HFFc6 (cell line): ENCODE measurements around the gene RAD51B. TPM values are rescaled to one million over a fixed set of nuclear protein-coding genes. Genes with fewer than 3 reads are reported as not detected.

Experiments
- DNase-seq: peaks from one replicate; pipeline ENCODE4 v3.0.0-alpha.2; 2018
- H3K27ac Mint-ChIP-seq: 2 replicates; pipeline ENCODE4 v1.8.0; 2020; ENCODE audit warnings: mild to moderate bottlenecking, mixed read lengths
- H3K27me3 Mint-ChIP-seq: 2 replicates; pipeline ENCODE4 v1.8.0; 2021; ENCODE audit warnings: mild to moderate bottlenecking, moderate library complexity, mixed read lengths; ENCODE audit not compliant: insufficient read depth
- H3K36me3 Mint-ChIP-seq: 2 replicates; pipeline ENCODE4 v1.8.0; 2021; ENCODE audit warnings: low read depth, mixed read lengths
- H3K4me1 Mint-ChIP-seq: 2 replicates; pipeline ENCODE4 v1.8.0; 2020; ENCODE audit warnings: low read depth, mixed read lengths
- H3K4me3 Mint-ChIP-seq: 2 replicates; pipeline ENCODE4 v1.8.0; 2020; ENCODE audit warnings: mild to moderate bottlenecking, moderate library complexity, mixed read lengths
- H3K9me3 Mint-ChIP-seq: 2 replicates; pipeline ENCODE4 v1.8.0; 2020; ENCODE audit warnings: mild to moderate bottlenecking, mixed read lengths
- CTCF ChIP-seq: fragments of 200-600 bp; sonication (generic); IDR thresholded peaks from 2 replicates; pipeline ENCODE4 v1.5.0; 2021; ENCODE audit warnings: antibody characterized with exemption, mild to moderate bottlenecking
- total RNA-seq, 6 experiments: library from RNA; stranded (reverse); fragmentation: NEBNext Ultra II Directional; extraction: Animal tissue kit (Norgen Biotek cat#: 25700); gene quantifications; 2 replicates in 1 of 6; 3 replicates in 5 of 6; pipeline ENCODE4 v1.2.3, GENCODE V29; 2021

RAD51B gene
- total RNA-seq, 6 experiments from 2014 or later: 7.1 to 12.4 (median 9.6) TPM

GRCh38 chr14:68106905-68107304 lies 287.3 kb downstream of the RAD51B start:
- Mint-ChIP-seq H3K36me3 (peaks cover 10% of the 10 kb centered on the region), H3K27ac (no peak overlapping the region), H3K27me3 (no peaks in the 10 kb centered on the region; the same call in 1 of the 2 replicates), H3K9me3 (peaks cover 10% of the 10 kb centered on the region), H3K4me1 (peaks cover 45% of the 10 kb centered on the region), H3K4me3 (no peak overlapping the region)
- no peak for DNase-seq
- no peak for TF ChIP-seq CTCF

- DNase-seq: peak; percentile 26
- Mint-ChIP-seq H3K4me3 (peak overlapping the region; percentile 49; the same call in 1 of the 2 replicates), H3K27ac (peak overlapping the region; percentile 47), H3K36me3 (no peaks in the 10 kb centered on the region), H3K27me3 (no peaks in the 10 kb centered on the region; the same call in 1 of the 2 replicates), H3K9me3 (no peaks in the 10 kb centered on the region), H3K4me1 (peaks cover 38% of the 10 kb centered on the region)
- TF ChIP-seq CTCF: no peak
Observed at GRCh38 chr14:68109132-68109900, 289.7 kb downstream of the RAD51B start.

- Mint-ChIP-seq H3K27me3 (no peaks in the 10 kb centered on the region), H3K4me3 (no peak overlapping the region), H3K4me1 (peaks cover 27% of the 10 kb centered on the region), H3K9me3 (no peaks in the 10 kb centered on the region), H3K27ac (no peak overlapping the region), H3K36me3 (no peaks in the 10 kb centered on the region)
- no peak for TF ChIP-seq CTCF
- no peak for DNase-seq
Observed at GRCh38 chr14:68111097-68111852, 291.7 kb downstream of the RAD51B start.

GRCh38 chr14:68111853-68112270 lies 292.3 kb downstream of the RAD51B start:
- Mint-ChIP-seq H3K27ac (no peak overlapping the region), H3K4me1 (peaks cover 27% of the 10 kb centered on the region), H3K9me3 (no peaks in the 10 kb centered on the region), H3K27me3 (no peaks in the 10 kb centered on the region), H3K4me3 (no peak overlapping the region), H3K36me3 (no peaks in the 10 kb centered on the region)
- no peak for DNase-seq
- no peak for TF ChIP-seq CTCF

- no peak overlapping the region for H3K27ac Mint-ChIP-seq
- H3K9me3 Mint-ChIP-seq: no peaks in the 10 kb centered on the region
- no peaks in the 10 kb centered on the region for H3K27me3 Mint-ChIP-seq
- TF ChIP-seq CTCF: no peak
- no peaks in the 10 kb centered on the region for H3K36me3 Mint-ChIP-seq
- H3K4me1 Mint-ChIP-seq: peaks cover 27% of the 10 kb centered on the region
- no peak overlapping the region for H3K4me3 Mint-ChIP-seq
- no peak for DNase-seq
Observed at GRCh38 chr14:68112442-68112841, 292.9 kb downstream of the RAD51B start.
